Measurements from ENCODE around the gene MCF2L2.
"Not testable (repeated sequence)": the region's sequence is repeated elsewhere in the genome, so short reads cannot be mapped to it uniquely, and the experiment has no call there.

MCF2L2 gene

GRCh38 chr3:183428447-183429211 is at the start of gene MCF2L2:
TSS of gene MCF2L2 (minus strand) at chr3:183428619. CDS start at chr3:183427977, 642 bp downstream.
- in situ Hi-C loops (cut with MboI; ENCODE audit: low sequenced_read_pairs), result no loop called here

DNA sequence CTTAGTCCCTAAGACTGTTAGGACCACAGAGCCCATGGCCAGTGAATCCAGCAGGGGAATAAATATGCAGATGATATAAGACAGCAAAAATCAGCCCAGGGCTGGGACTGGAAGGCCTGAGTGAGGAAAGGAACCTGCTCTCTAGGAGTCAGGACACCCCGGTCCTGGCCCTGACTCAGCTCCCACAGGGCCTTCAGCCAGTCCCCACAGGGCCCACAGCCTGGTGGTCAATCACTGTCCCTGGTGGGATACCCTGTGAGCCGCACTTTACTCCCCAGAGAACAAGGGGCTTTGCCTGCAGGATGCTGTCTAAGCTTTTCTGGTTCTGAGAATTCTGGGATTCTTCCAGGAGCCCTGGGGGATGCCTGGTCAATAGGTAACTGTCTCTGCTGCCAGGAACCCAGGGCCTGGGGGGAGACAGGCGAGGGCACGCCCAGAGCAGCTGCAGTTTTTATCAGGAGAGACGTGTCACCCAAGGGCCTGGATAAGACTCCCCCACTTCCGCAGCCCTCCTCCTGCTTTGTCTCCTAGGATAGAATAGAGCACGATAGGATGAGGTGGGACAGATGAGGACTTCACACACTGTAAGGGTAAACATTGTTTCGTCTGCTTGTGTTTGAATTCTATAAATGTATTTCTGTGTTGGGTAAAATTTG is 49.5 kb upstream of the MCF2L2 start:
- in situ Hi-C loops (cut with MboI; ENCODE audit: low sequenced_read_pairs), result no loop called here

- in situ Hi-C loops (cut with MboI; ENCODE audit: low sequenced_read_pairs), result not testable (repeated sequence)
Measured at GRCh38 chr3:183475764-183476162, 47.3 kb upstream of the MCF2L2 start.

- in situ Hi-C loops (cut with MboI; ENCODE audit: low sequenced_read_pairs), result no loop called here
Measured at GRCh38 chr3:183475016-183475763, 46.8 kb upstream of the MCF2L2 start.

DNA sequence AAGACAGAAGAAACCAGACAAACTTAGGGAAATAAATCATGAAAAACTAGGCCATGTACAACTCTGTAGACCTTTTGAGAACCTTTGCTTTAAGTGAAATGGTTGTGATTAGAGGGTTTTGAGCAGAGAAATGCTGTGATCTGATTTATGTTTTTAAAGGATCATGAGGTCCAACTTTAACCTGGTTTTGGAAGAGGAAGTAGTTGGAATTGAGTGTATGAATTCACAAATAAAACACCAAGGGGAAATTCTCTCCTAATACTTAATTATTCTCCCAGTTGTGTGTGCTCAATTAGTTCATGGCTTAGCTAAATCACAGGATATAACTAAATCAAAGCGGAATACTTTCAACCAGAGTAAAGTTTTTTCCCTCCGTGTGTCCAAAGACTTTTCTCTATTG is 45.5 kb upstream of the MCF2L2 start:
- in situ Hi-C loops (cut with MboI; ENCODE audit: low sequenced_read_pairs), result loop anchor here (25.0 kb wide), 2 partner anchors 413 to 813 kb away; partner anchors contain the start of genes ECE2, PARL and PSMD2

GRCh38 chr3:183472155-183472554 is 43.7 kb upstream of the MCF2L2 start:
- in situ Hi-C loops (cut with MboI; ENCODE audit: low sequenced_read_pairs), result loop anchor here (25.0 kb wide), 2 partner anchors 415 to 815 kb away; partner anchors contain the start of genes ECE2, PARL and PSMD2

- in situ Hi-C loops (cut with MboI; ENCODE audit: low sequenced_read_pairs), result loop anchor here (5.0 to 25.0 kb wide), 3 partner anchors 299 to 819 kb away; partner anchors contain the start of genes ECE2, PARL and PSMD2
Measured at GRCh38 chr3:183468424-183468823, 40.0 kb upstream of the MCF2L2 start.

DNA sequence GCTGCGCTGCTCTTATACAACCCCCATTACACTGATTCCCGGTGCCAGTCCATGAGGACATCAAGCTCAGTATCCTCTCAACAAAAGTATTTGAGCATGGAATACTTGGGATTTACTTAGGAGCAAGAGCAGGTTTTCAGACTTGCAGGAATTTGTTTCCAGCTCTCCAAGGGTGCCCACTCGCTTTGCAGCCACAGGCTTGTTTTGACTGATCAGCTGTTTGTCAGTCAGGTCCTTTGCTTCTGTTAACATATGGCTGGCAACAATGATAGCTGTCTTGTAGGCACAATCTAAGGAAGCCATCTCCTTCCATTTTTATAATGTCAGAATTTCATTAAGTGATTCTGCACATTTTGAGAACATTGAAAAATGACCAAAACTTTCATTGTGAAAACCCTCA is 38.2 kb upstream of the MCF2L2 start:
- in situ Hi-C loops (cut with MboI; ENCODE audit: low sequenced_read_pairs), result loop anchor here (5.0 to 25.0 kb wide), 3 partner anchors 301 to 821 kb away; partner anchors contain the start of genes ECE2, PARL and PSMD2

GRCh38 chr3:183465710-183466109 is 37.3 kb upstream of the MCF2L2 start:
- in situ Hi-C loops (cut with MboI; ENCODE audit: low sequenced_read_pairs), result loop anchor here (5.0 to 25.0 kb wide), 3 partner anchors 302 to 822 kb away; partner anchors contain the start of genes ECE2, PARL and PSMD2

DNA sequence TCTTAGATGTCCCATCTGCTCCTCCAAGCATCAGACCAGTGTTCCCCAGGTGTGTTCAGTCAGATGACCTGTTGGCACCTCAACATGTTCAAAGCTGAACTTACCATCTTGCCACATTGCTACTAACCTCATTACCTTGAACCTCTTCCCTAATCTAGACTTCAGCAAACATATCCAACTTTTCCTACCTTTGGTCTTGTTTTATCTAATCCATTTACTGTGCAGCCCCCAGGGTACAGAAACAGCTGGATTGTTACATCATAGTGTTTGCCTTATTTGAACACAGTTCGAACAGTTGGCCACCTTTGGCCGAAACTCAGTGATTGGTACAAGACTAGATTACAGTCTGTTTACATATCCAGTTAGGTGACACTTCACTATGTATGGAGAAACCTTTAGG is 36.1 kb upstream of the MCF2L2 start:
- in situ Hi-C loops (cut with MboI; ENCODE audit: low sequenced_read_pairs), result loop anchor here (25.0 kb wide), 2 partner anchors 423 to 823 kb away; partner anchors contain the start of genes ECE2, PARL and PSMD2

DNA sequence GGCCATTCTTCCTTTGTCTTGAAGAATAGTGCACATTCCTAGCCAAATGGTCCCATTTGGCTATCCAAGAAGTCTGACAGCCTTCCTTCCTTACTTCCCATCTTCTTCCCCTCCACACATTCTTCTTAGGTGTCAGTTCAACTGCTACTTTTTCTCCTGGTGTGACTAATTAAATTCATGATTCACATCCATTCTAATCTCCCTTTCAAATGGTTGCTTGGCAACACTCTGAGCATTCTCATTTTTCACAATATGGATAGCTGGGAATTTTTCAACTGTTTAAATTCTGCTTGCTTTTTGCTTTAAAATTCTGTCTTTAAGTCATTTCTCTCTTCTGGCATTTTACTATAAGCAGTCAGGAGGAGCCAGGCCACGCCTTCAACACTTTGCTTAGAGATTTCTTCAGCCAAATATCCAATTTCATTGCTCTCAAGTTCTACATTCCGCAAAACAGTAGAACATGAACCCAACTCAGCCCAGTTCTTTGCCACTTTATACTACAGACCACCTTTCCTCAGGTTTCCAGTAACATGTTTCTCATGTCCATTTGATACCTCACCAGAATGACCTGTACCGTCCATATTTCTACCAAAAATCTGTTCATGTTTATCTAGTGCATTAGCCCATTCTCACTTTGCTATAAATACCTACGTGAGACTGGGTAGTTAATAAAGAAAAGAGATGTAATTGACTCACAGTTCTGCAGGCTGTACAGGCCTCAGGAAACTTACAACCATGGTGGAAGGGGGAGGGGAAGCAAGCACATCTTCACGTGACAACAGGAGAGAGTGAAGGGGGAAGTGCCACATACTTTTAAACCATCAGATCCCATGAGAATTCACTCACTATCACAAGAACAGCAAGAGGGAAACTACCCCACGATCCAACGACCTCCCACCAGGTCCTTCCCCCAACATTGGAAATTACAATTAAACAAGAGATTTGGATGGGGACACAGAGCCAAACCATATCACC is 31.9 kb upstream of the MCF2L2 start:
- in situ Hi-C loops (cut with MboI; ENCODE audit: low sequenced_read_pairs), result loop anchor here (25.0 kb wide), 2 partner anchors 427 to 827 kb away; partner anchors contain the start of genes ECE2, PARL and PSMD2

DNA sequence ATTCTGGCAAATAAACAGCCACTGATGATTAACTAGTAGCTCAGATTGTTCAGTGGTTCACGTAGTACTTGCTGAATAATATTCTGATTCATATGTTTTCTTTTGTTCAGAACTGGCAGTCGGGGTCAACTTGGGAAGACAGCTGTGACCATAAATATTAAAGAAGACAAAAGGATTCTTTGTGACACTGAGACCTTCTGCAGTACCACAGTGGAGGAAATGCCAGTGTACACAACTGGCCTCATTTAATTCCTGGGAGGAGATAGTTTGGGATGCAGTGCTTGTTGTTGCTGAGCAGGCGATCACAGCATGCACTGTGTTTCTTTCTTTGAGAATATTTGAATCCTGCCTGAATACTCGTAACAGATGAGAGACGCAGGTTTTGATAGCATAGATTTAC is 26.7 kb upstream of the MCF2L2 start:
- in situ Hi-C loops (cut with MboI; ENCODE audit: low sequenced_read_pairs), result loop anchor here (25.0 kb wide), 2 partner anchors 432 to 832 kb away; partner anchors contain the start of genes ECE2, PARL and PSMD2

DNA sequence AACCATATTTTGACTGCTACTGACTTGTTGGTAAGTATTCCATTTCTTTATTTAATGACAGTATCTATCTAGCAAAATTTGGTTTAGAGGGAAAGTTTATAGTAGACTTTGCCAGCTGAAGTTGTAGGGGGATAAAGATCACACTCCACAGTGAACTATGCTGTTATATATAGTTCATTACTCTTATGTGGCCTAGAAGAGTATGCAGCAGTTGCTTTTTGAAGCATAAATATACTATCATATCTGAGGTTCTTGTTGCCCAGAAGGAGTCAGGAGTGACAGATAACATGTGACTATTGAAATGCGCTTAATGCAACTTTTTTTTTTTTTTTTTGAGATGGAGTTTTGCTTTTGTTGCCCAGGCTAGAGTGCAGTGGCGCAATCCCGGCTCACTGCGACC is 25.6 kb upstream of the MCF2L2 start:
- in situ Hi-C loops (cut with MboI; ENCODE audit: low sequenced_read_pairs), result loop anchor here (25.0 kb wide), 2 partner anchors 433 to 833 kb away; partner anchors contain the start of genes ECE2, PARL and PSMD2

DNA sequence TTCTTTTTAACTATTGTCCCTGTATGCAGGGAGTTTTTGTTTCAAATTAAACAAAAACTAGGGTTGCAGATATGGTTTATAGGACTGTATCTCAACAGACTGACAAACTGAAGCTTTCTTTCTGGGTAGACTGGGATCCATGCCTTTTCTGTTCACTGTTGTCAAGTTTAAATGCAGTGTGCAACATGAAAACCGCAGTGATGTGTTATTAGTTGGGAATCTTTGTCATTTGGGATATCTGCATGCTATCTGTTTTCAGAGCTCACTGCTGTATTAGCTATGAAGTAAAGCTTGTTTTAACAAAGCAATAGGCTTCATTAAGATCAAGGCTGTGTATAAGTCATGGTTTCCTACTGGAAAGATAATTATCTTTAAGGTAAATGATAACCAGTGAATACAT is 21.4 kb upstream of the MCF2L2 start:
- in situ Hi-C loops (cut with MboI; ENCODE audit: low sequenced_read_pairs), result loop anchor here (25.0 kb wide), 2 partner anchors 438 to 838 kb away; partner anchors contain the start of genes ECE2, PARL and PSMD2

GRCh38 chr3:183449391-183449790 is 21.0 kb upstream of the MCF2L2 start:
- in situ Hi-C loops (cut with MboI; ENCODE audit: low sequenced_read_pairs), result no loop called here

DNA sequence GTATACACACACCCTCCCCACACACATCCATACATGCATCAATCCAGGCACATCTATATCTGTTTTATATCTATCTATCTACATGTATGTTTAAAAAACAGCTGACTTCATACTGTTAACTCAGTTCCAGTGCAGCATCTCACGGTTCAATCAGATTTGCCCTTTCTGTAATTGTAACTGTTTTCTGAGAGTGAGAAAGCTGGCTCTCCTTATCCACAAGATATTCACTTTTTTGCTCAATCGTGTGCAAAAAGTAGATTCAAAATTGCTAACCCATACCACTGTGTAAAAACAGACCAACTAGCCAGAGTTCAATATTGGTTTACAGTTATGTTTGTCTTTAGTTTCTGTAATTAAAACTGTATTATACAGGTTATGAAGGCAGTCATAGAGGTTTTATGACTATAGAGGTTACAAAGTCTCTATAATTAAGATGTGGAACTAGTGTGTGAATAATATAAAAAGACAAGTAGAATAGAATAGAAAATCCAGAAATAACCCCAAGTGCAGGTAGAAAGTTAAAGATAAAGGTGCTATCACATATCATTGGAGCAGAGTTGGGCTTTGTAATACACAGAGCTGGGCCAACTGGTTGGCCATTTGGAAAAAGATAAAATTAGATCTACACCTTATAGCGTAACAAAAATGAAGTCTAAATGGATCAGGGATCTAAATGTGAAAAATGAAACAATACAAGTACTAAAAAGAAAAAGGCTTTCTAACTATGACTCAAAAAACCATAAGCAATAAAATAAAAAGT is 20.1 kb upstream of the MCF2L2 start:
- in situ Hi-C loops (cut with MboI; ENCODE audit: low sequenced_read_pairs), result no loop called here

- in situ Hi-C loops (cut with MboI; ENCODE audit: low sequenced_read_pairs), result no loop called here
Measured at GRCh38 chr3:183447206-183448001, 19.0 kb upstream of the MCF2L2 start.

- in situ Hi-C loops (cut with MboI; ENCODE audit: low sequenced_read_pairs), result no loop called here
Measured at GRCh38 chr3:183446838-183447205, 18.4 kb upstream of the MCF2L2 start.

All from HL-60/S4 (cell line).